NB4 (cell line): ENCODE measurements around the gene BBS9.

Experiments
- CTCF ChIP-seq: IDR thresholded peaks from one replicate; pipeline ENCODE4 v1.5.1; 2012; ENCODE audit warnings: low read depth, low read length
- MAX ChIP-seq: IDR thresholded peaks from 2 replicates; pipeline ENCODE4 v1.6.1; 2011; ENCODE audit warnings: low read depth, low read length
- MYC ChIP-seq: IDR thresholded peaks from 2 replicates; pipeline ENCODE4 v1.6.1; 2011; ENCODE audit warnings: low read depth, low read length
- POLR2A ChIP-seq: IDR thresholded peaks from 2 replicates; pipeline ENCODE4 v1.6.1; 2011; ENCODE audit warnings: mild to moderate bottlenecking; ENCODE audit not compliant: insufficient read length; ENCODE audit errors: extremely low read depth

GRCh38 chr7:33109005-33109757 lies 20.2 kb upstream of the BBS9 start, which contains the start of gene RP9:
- TF ChIP-seq CTCF (peak; percentile 51), MYC (peak; percentile 57; the same call in 1 of the 2 replicates), MAX (peak; percentile 43; the same call in 1 of the 2 replicates), POLR2A (peak; percentile 90)
